ENCODE results near the gene KIAA0319L.

Gene KIAA0319L

DNA sequence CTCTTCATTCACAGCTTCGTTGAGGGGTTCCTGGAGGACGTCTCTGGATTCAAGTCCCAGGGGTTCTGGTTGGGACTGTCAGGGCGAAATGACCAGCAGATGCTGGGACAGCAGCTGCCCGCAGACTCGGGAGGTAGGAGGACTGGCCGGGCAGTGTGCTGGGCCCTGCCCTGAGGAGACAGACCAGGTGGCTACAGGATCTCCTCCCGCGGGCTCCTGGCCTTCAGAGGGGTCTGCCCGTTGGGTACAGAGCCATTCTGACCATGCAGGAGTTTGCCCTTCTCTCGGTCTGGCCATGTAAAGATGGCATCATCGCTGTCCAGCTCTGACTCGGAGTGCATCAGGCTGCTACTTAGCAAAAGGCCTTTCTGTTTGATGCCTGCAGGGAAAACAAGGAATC lies 122.5 kb downstream of the KIAA0319L start:
- Mint-ChIP-seq H3K27me3 (no peaks in the 10 kb centered on the region), H3K9me3 (no peaks in the 10 kb centered on the region), H3K4me3 (no peak overlapping the region), H3K36me3 (ENCODE audit: insufficient read depth) (peaks cover 30% of the 10 kb centered on the region), H3K4me1 (peaks cover 15% of the 10 kb centered on the region), H3K27ac (ENCODE audit: low read depth) (no peak overlapping the region)
- DNase-seq (ENCODE audit: low spot score in 2 of 2) (no peak), ATAC-seq (replicated peaks; ENCODE audit: extremely low read depth, poor library complexity, severe bottlenecking) (no peak)

DNA sequence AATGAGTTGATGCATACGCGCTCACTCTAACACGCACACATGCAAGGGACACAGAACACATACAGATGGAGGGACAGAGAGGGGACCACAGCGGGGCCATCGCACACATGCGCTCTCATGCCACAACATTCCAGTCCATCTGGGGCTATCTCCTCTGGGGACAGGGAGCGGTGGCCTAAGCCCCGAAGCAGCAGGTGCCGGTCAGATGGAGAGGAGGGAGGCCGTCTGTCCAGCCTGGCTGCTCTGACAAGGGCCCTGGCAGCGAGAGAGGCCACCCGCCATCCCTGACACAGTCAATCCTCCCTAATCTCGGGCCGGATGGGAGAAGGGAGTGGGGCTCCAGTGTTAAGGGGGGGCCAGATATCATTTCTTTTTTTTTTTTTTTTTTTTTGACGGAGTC lies 123.5 kb downstream of the KIAA0319L start:
- peaks cover 29% of the 10 kb centered on the region for H3K36me3 Mint-ChIP-seq (ENCODE audit: insufficient read depth)
- peaks cover 15% of the 10 kb centered on the region for H3K4me1 Mint-ChIP-seq
- H3K27ac Mint-ChIP-seq (ENCODE audit: low read depth) = no peak overlapping the region
- DNase-seq (ENCODE audit: low spot score in 2 of 2) = no peak
- no peak for ATAC-seq (replicated peaks; ENCODE audit: extremely low read depth, poor library complexity, severe bottlenecking)
- no peak overlapping the region for H3K4me3 Mint-ChIP-seq
- no peaks in the 10 kb centered on the region for H3K27me3 Mint-ChIP-seq
- no peaks in the 10 kb centered on the region for H3K9me3 Mint-ChIP-seq

DNA sequence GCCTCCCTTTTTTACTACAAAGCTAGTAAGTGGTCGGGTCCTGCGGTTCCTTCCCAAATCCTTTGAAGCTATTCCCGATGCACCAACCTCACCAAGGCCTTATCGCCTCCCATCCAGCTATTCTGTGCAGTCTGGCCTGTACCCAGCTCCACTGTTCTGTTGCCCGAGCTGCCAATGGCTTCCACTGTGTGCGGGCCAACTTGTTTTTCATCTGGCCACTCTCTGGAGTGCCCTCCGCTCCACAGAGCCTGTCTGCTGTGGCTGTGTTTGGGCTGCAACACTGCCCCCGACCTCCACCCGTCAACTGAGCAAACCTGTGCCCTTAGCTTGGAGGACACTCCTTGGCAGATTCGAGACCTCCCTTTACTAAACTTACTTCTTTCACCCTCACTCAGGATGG lies 125.0 kb downstream of the KIAA0319L start:
- H3K27ac Mint-ChIP-seq (ENCODE audit: low read depth) = peak overlapping the region; percentile 13
- no peaks in the 10 kb centered on the region for H3K9me3 Mint-ChIP-seq
- DNase-seq (ENCODE audit: low spot score in 2 of 2) = no peak
- no peak overlapping the region for H3K4me3 Mint-ChIP-seq
- peaks cover 26% of the 10 kb centered on the region for H3K36me3 Mint-ChIP-seq (ENCODE audit: insufficient read depth)
- H3K27me3 Mint-ChIP-seq = no peaks in the 10 kb centered on the region
- no peak for ATAC-seq (replicated peaks; ENCODE audit: extremely low read depth, poor library complexity, severe bottlenecking)
- H3K4me1 Mint-ChIP-seq = peaks cover 15% of the 10 kb centered on the region

DNA sequence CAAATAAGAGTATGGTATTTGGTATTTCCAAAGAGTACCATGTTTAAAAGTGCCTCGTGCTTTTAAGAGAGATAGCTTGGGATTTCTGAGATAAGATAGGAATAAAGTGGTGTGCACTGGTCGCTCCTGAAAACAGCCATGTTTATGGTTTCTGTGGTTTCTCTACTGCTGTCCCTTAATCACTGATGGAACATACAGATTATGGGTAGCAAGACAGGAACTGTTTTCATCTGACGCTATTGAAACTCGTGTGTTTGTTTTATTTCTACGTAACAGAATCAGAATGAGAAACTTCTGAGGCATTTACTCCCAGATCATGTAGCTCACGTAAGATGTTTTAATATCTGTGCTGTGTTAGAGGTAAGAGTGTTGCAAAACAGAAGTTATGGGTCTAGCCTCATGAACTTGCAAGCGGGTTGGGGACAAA lies 126.0 kb downstream of the KIAA0319L start:
- Mint-ChIP-seq H3K36me3 (ENCODE audit: insufficient read depth) (peaks cover 25% of the 10 kb centered on the region), H3K27me3 (no peaks in the 10 kb centered on the region), H3K4me3 (no peak overlapping the region), H3K9me3 (no peaks in the 10 kb centered on the region), H3K27ac (ENCODE audit: low read depth) (no peak overlapping the region), H3K4me1 (peaks cover 10% of the 10 kb centered on the region)
- ATAC-seq (replicated peaks; ENCODE audit: extremely low read depth, poor library complexity, severe bottlenecking) (no peak), DNase-seq (ENCODE audit: low spot score in 2 of 2) (no peak)

DNA sequence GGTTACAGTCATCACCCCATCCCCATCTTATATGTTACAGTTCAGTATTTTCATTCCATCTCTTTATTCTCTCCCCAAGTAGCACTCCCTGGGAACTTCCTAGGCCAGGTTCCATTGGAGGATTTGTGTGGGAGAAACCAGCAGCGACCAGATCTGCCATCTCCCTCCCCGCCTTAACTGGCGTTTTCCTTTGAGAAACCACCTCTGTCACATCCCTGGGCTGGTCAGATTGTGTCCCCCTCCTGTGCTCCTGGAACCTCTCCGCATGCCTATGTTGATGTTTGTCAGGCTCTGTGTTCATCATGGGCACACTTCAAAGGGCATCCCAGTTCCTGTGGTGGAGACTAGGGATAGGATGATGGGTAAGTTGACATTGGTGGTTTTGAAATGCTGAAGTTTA lies 126.4 kb downstream of the KIAA0319L start:
- no peak overlapping the region for H3K4me3 Mint-ChIP-seq
- H3K36me3 Mint-ChIP-seq (ENCODE audit: insufficient read depth) = peaks cover 25% of the 10 kb centered on the region
- no peaks in the 10 kb centered on the region for H3K27me3 Mint-ChIP-seq
- ATAC-seq (replicated peaks; ENCODE audit: extremely low read depth, poor library complexity, severe bottlenecking) (no peak), DNase-seq (ENCODE audit: low spot score in 2 of 2) (no peak)
- H3K9me3 Mint-ChIP-seq = no peaks in the 10 kb centered on the region
- no peak overlapping the region for H3K27ac Mint-ChIP-seq (ENCODE audit: low read depth)
- peaks cover 10% of the 10 kb centered on the region for H3K4me1 Mint-ChIP-seq

DNA sequence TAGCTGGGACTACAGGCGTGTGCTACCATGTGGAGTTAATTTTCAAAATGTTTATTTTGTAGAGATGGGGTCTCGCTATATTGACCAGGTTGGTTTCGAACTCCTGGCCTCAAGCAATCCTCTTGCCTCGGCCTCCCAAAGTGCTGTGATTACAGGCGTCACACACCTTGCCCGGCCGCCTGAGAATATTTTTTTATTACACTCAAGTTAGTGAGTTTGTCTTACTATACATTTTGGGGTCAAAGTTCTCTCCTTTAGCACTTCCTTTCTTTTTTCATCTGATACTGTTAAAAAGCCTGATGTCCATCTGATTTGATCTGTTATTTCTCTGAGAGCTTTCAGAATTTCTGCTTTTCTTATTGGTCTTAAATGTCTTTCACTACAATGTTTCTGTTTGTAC lies 128.8 kb downstream of the KIAA0319L start:
- Mint-ChIP-seq H3K4me3 (no peak overlapping the region), H3K27me3 (no peaks in the 10 kb centered on the region), H3K9me3 (no peaks in the 10 kb centered on the region), H3K36me3 (ENCODE audit: insufficient read depth) (peaks cover 17% of the 10 kb centered on the region), H3K27ac (ENCODE audit: low read depth) (no peak overlapping the region), H3K4me1 (peaks cover 10% of the 10 kb centered on the region)
- DNase-seq (ENCODE audit: low spot score in 2 of 2) (no peak), ATAC-seq (replicated peaks; ENCODE audit: extremely low read depth, poor library complexity, severe bottlenecking) (no peak)

DNA sequence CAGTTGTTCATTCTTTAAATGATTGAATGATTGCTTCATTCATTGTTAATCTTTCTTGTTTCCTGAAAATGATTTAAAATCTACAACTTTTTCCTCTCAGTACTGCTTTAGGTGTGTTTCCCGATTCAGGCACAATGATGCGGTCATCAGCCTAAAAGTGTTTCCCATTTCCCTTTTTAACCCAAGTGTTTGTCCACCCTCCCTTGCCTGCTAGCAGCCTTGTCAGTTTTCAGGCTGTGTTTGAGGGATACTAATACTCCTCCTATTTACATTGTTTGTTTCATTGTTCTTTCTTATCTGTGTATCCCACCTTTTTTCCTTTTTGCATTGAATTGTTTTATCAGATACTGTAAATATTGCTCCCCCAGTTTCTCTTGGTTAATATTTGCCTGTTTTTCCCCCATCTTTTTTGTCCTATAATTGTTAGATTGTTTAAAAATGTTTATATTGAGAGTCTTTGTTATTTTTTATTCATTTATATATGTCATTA lies 131.1 kb downstream of the KIAA0319L start:
- DNase-seq (ENCODE audit: low spot score in 2 of 2) = no peak
- Mint-ChIP-seq H3K4me3 (no peak overlapping the region), H3K27me3 (no peaks in the 10 kb centered on the region), H3K36me3 (ENCODE audit: insufficient read depth) (peaks cover 9% of the 10 kb centered on the region), H3K4me1 (no peaks in the 10 kb centered on the region), H3K27ac (ENCODE audit: low read depth) (peak overlapping the region; percentile 20), H3K9me3 (no peaks in the 10 kb centered on the region)
- no peak for ATAC-seq (replicated peaks; ENCODE audit: extremely low read depth, poor library complexity, severe bottlenecking)

DNA sequence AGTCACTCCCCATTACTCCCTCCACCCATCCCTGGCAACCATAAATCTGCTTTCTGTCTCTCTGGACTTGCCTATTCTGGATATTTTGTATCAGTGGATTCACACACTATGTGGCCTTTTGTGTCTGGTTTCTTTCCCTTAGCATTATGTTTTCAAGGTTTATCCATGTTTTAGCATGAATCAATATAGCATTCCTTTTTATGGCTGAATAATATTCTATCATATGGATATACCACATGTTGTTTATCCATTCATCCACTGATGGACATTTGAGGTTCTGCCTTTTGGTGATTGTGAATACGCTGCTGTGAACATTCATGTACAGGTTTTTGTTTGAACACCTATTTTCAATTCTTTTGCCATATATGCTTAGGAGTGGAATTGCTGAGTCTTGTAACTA lies 148.3 kb downstream of the KIAA0319L start:
- peaks cover 38% of the 10 kb centered on the region for H3K36me3 Mint-ChIP-seq (ENCODE audit: insufficient read depth)
- no peaks in the 10 kb centered on the region for H3K9me3 Mint-ChIP-seq
- no peaks in the 10 kb centered on the region for H3K27me3 Mint-ChIP-seq
- no peaks in the 10 kb centered on the region for H3K4me1 Mint-ChIP-seq
- no peak for DNase-seq (ENCODE audit: low spot score in 2 of 2)
- H3K27ac Mint-ChIP-seq (ENCODE audit: low read depth) = no peak overlapping the region
- no peak overlapping the region for H3K4me3 Mint-ChIP-seq
- no peak for ATAC-seq (replicated peaks; ENCODE audit: extremely low read depth, poor library complexity, severe bottlenecking)

DNA sequence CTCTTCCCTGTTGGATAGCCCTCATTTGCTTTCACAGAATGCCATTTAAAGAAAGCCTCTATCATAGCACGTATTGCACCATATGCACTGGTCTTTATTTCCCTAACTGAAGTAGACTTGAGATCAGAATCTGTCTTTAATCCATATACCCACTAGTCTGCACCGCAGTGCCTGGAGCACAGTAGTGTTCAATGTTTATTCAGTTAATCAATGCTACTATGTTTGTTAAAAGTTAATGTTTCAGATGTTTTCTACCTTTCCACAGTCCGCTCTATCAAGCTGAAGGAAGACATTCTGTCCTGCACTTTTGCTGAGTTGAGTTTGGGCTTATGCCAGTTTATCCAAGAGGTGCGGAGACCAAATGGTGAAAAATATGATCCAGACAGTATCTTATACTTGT lies 149.5 kb downstream of the KIAA0319L start:
- H3K4me3 Mint-ChIP-seq = no peak overlapping the region
- H3K27me3 Mint-ChIP-seq = no peaks in the 10 kb centered on the region
- H3K4me1 Mint-ChIP-seq = no peaks in the 10 kb centered on the region
- peaks cover 37% of the 10 kb centered on the region for H3K36me3 Mint-ChIP-seq (ENCODE audit: insufficient read depth)
- no peaks in the 10 kb centered on the region for H3K9me3 Mint-ChIP-seq
- no peak overlapping the region for H3K27ac Mint-ChIP-seq (ENCODE audit: low read depth)
- ATAC-seq (replicated peaks; ENCODE audit: extremely low read depth, poor library complexity, severe bottlenecking) = no peak
- DNase-seq (ENCODE audit: low spot score in 2 of 2) = no peak

DNA sequence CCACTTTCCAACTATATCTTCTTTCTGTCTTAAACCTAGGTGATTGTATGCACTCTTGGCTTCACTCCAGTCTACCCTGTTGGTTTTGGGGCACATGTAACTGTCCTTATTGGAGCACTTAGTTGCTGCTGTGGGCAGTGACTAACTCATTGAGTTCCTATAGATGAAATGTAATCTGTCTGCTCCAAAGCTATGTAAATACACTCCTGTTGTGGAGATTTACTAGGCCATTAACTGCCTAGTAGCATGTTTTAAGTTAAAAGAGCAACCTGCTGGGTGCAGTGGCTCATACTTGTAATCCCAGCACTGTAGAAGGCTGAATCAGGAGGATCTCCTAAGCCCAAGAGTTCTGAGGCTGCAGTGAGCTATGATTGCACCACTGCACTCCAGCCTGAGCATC lies 151.1 kb downstream of the KIAA0319L start:
- H3K36me3 Mint-ChIP-seq (ENCODE audit: insufficient read depth) = peaks cover 37% of the 10 kb centered on the region
- H3K4me1 Mint-ChIP-seq = no peaks in the 10 kb centered on the region
- H3K4me3 Mint-ChIP-seq = no peak overlapping the region
- peak overlapping the region; percentile 25 for H3K27ac Mint-ChIP-seq (ENCODE audit: low read depth)
- DNase-seq (ENCODE audit: low spot score in 2 of 2) = no peak
- ATAC-seq (replicated peaks; ENCODE audit: extremely low read depth, poor library complexity, severe bottlenecking) = no peak
- H3K27me3 Mint-ChIP-seq = no peaks in the 10 kb centered on the region
- H3K9me3 Mint-ChIP-seq = no peaks in the 10 kb centered on the region

DNA sequence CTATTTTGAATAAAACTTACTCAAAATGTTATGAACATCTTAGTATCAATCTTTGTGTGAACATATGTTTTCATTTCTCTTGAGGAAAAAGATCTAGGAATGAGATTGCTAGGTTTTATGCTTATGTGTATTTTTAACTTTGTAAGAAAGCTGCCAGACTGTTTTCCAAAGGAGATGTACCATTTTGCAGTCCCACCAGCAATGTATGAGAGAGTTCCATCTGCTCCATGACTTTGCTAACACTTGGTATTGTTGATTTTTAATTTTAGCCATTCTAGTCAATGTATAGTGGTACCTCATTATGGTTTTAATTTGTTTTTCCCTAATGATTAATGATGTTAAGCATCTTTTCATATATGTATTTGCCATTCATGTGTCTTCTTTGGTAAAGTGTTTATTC lies 156.2 kb downstream of the KIAA0319L start:
- DNase-seq (ENCODE audit: low spot score in 2 of 2) = no peak
- Mint-ChIP-seq H3K4me1 (peaks cover 6% of the 10 kb centered on the region), H3K27ac (ENCODE audit: low read depth) (no peak overlapping the region), H3K9me3 (no peaks in the 10 kb centered on the region), H3K36me3 (ENCODE audit: insufficient read depth) (peaks cover 44% of the 10 kb centered on the region), H3K27me3 (no peaks in the 10 kb centered on the region), H3K4me3 (no peak overlapping the region)
- no peak for ATAC-seq (replicated peaks; ENCODE audit: extremely low read depth, poor library complexity, severe bottlenecking)

DNA sequence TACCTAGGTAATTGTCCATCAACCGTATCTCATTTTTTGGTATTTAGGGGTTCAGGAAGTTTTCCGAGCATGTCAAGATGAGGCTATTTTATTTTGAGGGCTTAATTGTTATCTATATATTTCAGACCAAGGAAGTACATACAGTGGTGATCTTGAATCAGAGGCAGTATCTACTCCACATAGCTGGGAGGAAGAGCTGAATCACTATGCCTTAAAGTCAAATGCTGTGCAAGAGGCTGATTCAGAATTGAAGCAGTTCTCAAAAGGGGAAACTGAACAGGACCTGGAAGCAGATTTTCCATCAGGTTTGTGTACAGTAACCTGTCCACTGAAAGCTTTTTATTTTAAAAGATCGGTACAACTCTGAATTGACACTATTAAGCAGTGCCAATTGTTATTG lies 158.5 kb downstream of the KIAA0319L start:
- ATAC-seq (replicated peaks; ENCODE audit: extremely low read depth, poor library complexity, severe bottlenecking) = no peak
- H3K4me1 Mint-ChIP-seq = peaks cover 6% of the 10 kb centered on the region
- peaks cover 53% of the 10 kb centered on the region for H3K36me3 Mint-ChIP-seq (ENCODE audit: insufficient read depth)
- no peak for DNase-seq (ENCODE audit: low spot score in 2 of 2)
- no peak overlapping the region for H3K4me3 Mint-ChIP-seq
- H3K27me3 Mint-ChIP-seq = no peaks in the 10 kb centered on the region
- H3K27ac Mint-ChIP-seq (ENCODE audit: low read depth) = no peak overlapping the region
- no peaks in the 10 kb centered on the region for H3K9me3 Mint-ChIP-seq

DNA sequence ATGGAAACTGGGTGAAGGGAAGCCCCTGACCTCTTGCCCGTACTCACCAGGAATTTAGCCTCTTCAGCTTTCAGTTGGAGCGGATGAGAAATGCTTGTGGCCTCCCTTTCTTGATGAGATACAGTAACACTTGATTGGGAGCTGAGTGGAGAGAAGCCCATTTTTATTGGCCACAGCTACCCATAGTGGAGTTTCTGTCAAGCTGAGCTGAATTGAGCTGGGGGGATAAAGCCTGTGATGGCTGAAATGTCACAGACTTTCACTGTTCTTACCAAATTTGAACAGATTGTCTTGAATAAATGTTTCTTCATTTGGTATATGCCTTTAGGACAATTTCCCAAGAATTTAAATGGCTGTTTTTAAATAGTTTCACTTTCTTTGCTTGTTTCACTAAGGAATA lies 162.8 kb downstream of the KIAA0319L start:
- H3K36me3 Mint-ChIP-seq (ENCODE audit: insufficient read depth) = peaks cover 33% of the 10 kb centered on the region
- H3K27me3 Mint-ChIP-seq = no peaks in the 10 kb centered on the region
- DNase-seq (ENCODE audit: low spot score in 2 of 2) (no peak), ATAC-seq (replicated peaks; ENCODE audit: extremely low read depth, poor library complexity, severe bottlenecking) (no peak)
- no peaks in the 10 kb centered on the region for H3K9me3 Mint-ChIP-seq
- H3K4me3 Mint-ChIP-seq = no peak overlapping the region
- no peak overlapping the region for H3K27ac Mint-ChIP-seq (ENCODE audit: low read depth)
- peaks cover 6% of the 10 kb centered on the region for H3K4me1 Mint-ChIP-seq
